Loucy (cell line): Measurements from ENCODE around the gene TXNDC16.

Experiments
- EZH2phosphoT487 ChIP-seq: fragments of 200-600 bp; IDR thresholded peaks from 2 replicates; pipeline ENCODE4 v1.6.1; 2018; ENCODE audit warnings: antibody characterized with exemption, mild to moderate bottlenecking, moderate library complexity, borderline replicate concordance
- TF ChIP-seq, protein P1 (sequence below): fragments of 200-600 bp; sonication (generic); conservative IDR thresholded peaks from 2 replicates; pipeline ENCODE4 v1.5.1; 2014; ENCODE audit warnings: mild to moderate bottlenecking, antibody characterized with exemption, low read length

DNA sequence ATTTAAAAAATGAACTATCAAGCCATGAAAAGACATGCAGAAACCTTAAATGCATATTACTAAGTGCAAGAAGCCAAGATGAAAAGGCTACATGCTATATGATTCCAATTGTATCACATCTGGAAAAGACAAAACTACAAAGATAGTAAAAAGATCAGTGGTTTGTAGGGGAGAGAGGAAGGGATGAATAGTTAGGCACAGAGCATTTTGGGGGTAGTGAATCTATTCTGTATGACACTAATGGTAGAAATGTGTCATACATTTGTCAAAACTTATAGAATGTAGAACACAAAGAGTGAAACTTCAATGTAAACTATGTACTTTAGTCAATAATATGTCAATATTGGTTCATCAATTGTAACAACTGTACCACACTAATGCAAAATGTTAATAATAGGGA lies 20.8 kb downstream of the TXNDC16 start:
- TF ChIP-seq, protein P1, sequence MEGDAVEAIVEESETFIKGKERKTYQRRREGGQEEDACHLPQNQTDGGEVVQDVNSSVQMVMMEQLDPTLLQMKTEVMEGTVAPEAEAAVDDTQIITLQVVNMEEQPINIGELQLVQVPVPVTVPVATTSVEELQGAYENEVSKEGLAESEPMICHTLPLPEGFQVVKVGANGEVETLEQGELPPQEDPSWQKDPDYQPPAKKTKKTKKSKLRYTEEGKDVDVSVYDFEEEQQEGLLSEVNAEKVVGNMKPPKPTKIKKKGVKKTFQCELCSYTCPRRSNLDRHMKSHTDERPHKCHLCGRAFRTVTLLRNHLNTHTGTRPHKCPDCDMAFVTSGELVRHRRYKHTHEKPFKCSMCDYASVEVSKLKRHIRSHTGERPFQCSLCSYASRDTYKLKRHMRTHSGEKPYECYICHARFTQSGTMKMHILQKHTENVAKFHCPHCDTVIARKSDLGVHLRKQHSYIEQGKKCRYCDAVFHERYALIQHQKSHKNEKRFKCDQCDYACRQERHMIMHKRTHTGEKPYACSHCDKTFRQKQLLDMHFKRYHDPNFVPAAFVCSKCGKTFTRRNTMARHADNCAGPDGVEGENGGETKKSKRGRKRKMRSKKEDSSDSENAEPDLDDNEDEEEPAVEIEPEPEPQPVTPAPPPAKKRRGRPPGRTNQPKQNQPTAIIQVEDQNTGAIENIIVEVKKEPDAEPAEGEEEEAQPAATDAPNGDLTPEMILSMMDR: no peak
- no peak for TF ChIP-seq EZH2phosphoT487
